ENCODE measurements around the gene MUC22. TPM values are rescaled to one million over a fixed set of nuclear protein-coding genes. Genes with fewer than 3 reads are reported as not detected.
"Not testable (repeated sequence)": the region's sequence is repeated elsewhere in the genome, so short reads cannot be mapped to it uniquely, and the experiment has no call there.

Gene MUC22
- total RNA-seq, 2 experiments from 2014 or later, result not detected

- no peak for TF ChIP-seq CTCF (IDR thresholded peaks at IDR 0.05)
- H3K27me3 Mint-ChIP-seq, result peaks cover 37% of the 10 kb centered on the region
- Histone ChIP-seq H3K9me3 (ENCODE audit: control insufficient read depth in 1 of 2, insufficient read depth in 1 of 2, low read length in 2 of 2) (no peaks in the 10 kb centered on the region), H3K27me3 (ENCODE audit: control insufficient read depth in 1 of 2, insufficient read depth in 2 of 2, low read length in 2 of 2) (peaks cover 0 to 5% of the 10 kb centered on the region in 2 experiments), H3K36me3 (ENCODE audit: insufficient read depth, low read length) (no peaks in the 10 kb centered on the region), H3K4me3 (ENCODE audit: low read length) (no peak overlapping the region), H3K27ac (ENCODE audit: low read depth in 1 of 2, low read length in 2 of 2) (no peak overlapping the region), H3K4me1 (ENCODE audit: insufficient read depth, low read length) (no peaks in the 10 kb centered on the region)
- no peak overlapping the region for H3K4me3 Mint-ChIP-seq
- H3K27ac Mint-ChIP-seq, result no peak overlapping the region
- no peaks in the 10 kb centered on the region for H3K9me3 Mint-ChIP-seq
- POLR2A ChIA-PET, result no interaction called here
- no peaks in the 10 kb centered on the region for H3K4me1 Mint-ChIP-seq (ENCODE audit: low read depth)
- DNase-seq (no peak), ATAC-seq (ENCODE audit: poor library complexity) (no peak)
- H3K36me3 Mint-ChIP-seq (ENCODE audit: low read depth), result no peaks in the 10 kb centered on the region
- CTCF ChIA-PET, result no interaction called here
- intact Hi-C loops (cut with DNase I, micrococcal nuclease), result no loop called here
Observed at GRCh38 chr6:31011153-31011552, 879 bp downstream of the MUC22 start.

GRCh38 chr6:31016659-31017299 is 6.5 kb downstream of the MUC22 start:
- DNase-seq, result no peak
- H3K36me3 ChIP-seq (ENCODE audit: insufficient read depth, low read length), result no peaks in the 10 kb centered on the region
- H3K27me3 Mint-ChIP-seq, result peaks cover 20% of the 10 kb centered on the region
- H3K4me1 Mint-ChIP-seq (ENCODE audit: low read depth), result no peaks in the 10 kb centered on the region
- H3K4me3 ChIP-seq (ENCODE audit: low read length), result no peak overlapping the region
- H3K9me3 ChIP-seq (ENCODE audit: control insufficient read depth in 1 of 2, insufficient read depth in 1 of 2, low read length in 2 of 2), result peaks cover 0 to 9% of the 10 kb centered on the region in 2 experiments
- ChIA-PET CTCF (no interaction called here), POLR2A (no interaction called here)
- H3K9me3 Mint-ChIP-seq, result no peaks in the 10 kb centered on the region
- no peak overlapping the region for H3K4me3 Mint-ChIP-seq
- ATAC-seq (ENCODE audit: poor library complexity), result no peak
- no peaks in the 10 kb centered on the region for H3K4me1 ChIP-seq (ENCODE audit: insufficient read depth, low read length)
- H3K27ac Mint-ChIP-seq, result no peak overlapping the region
- TF ChIP-seq CTCF (IDR thresholded peaks at IDR 0.05), result no peak
- no peaks in the 10 kb centered on the region for H3K36me3 Mint-ChIP-seq (ENCODE audit: low read depth)
- intact Hi-C loops (cut with DNase I, micrococcal nuclease), result no loop called here
- H3K27ac ChIP-seq (ENCODE audit: low read depth in 1 of 2, low read length in 2 of 2), result no peak overlapping the region
- no peaks in the 10 kb centered on the region for H3K27me3 ChIP-seq (ENCODE audit: control insufficient read depth in 1 of 2, insufficient read depth in 2 of 2, low read length in 2 of 2)

GRCh38 chr6:31017436-31017835 is 7.2 kb downstream of the MUC22 start:
- H3K27ac ChIP-seq (ENCODE audit: low read depth in 1 of 2, low read length in 2 of 2); intact Hi-C loops (cut with DNase I, micrococcal nuclease); H3K36me3 Mint-ChIP-seq (ENCODE audit: low read depth); H3K4me1 ChIP-seq (ENCODE audit: insufficient read depth, low read length); DNase-seq; CTCF ChIA-PET; ATAC-seq (ENCODE audit: poor library complexity); H3K36me3 ChIP-seq (ENCODE audit: insufficient read depth, low read length); H3K9me3 ChIP-seq (ENCODE audit: control insufficient read depth in 1 of 2, insufficient read depth in 1 of 2, low read length in 2 of 2); H3K4me3 ChIP-seq (ENCODE audit: low read length); H3K4me1 Mint-ChIP-seq (ENCODE audit: low read depth); H3K9me3 Mint-ChIP-seq; H3K27me3 ChIP-seq (ENCODE audit: control insufficient read depth in 1 of 2, insufficient read depth in 2 of 2, low read length in 2 of 2); H3K27ac Mint-ChIP-seq; POLR2A ChIA-PET; H3K4me3 Mint-ChIP-seq: not testable (repeated sequence)
- H3K27me3 Mint-ChIP-seq, result peaks cover 18% of the 10 kb centered on the region

- Histone ChIP-seq H3K4me1 (ENCODE audit: insufficient read depth, low read length) (no peaks in the 10 kb centered on the region), H3K9me3 (ENCODE audit: control insufficient read depth in 1 of 2, insufficient read depth in 1 of 2, low read length in 2 of 2) (peaks cover 0 to 9% of the 10 kb centered on the region in 2 experiments), H3K27ac (ENCODE audit: low read depth in 1 of 2, low read length in 2 of 2) (no peak overlapping the region), H3K27me3 (ENCODE audit: control insufficient read depth in 1 of 2, insufficient read depth in 2 of 2, low read length in 2 of 2) (no peaks in the 10 kb centered on the region), H3K36me3 (ENCODE audit: insufficient read depth, low read length) (no peaks in the 10 kb centered on the region), H3K4me3 (ENCODE audit: low read length) (no peak overlapping the region)
- ChIA-PET CTCF (no interaction called here), POLR2A (no interaction called here)
- H3K36me3 Mint-ChIP-seq (ENCODE audit: low read depth), result no peaks in the 10 kb centered on the region
- ATAC-seq (ENCODE audit: poor library complexity) (no peak), DNase-seq (no peak)
- H3K9me3 Mint-ChIP-seq, result no peaks in the 10 kb centered on the region
- H3K27ac Mint-ChIP-seq, result no peak overlapping the region
- no peaks in the 10 kb centered on the region for H3K4me1 Mint-ChIP-seq (ENCODE audit: low read depth)
- H3K27me3 Mint-ChIP-seq, result peaks cover 9% of the 10 kb centered on the region
- intact Hi-C loops (cut with DNase I, micrococcal nuclease), result no loop called here
- TF ChIP-seq CTCF (IDR thresholded peaks at IDR 0.05), result no peak
- H3K4me3 Mint-ChIP-seq, result no peak overlapping the region
Observed at GRCh38 chr6:31020057-31020456, 9.8 kb downstream of the MUC22 start.

- H3K27me3 ChIP-seq (ENCODE audit: control insufficient read depth in 1 of 2, insufficient read depth in 2 of 2, low read length in 2 of 2); DNase-seq; H3K4me1 Mint-ChIP-seq (ENCODE audit: low read depth); H3K36me3 Mint-ChIP-seq (ENCODE audit: low read depth); ATAC-seq (ENCODE audit: poor library complexity); H3K27ac Mint-ChIP-seq; H3K36me3 ChIP-seq (ENCODE audit: insufficient read depth, low read length); H3K27ac ChIP-seq (ENCODE audit: low read depth in 1 of 2, low read length in 2 of 2); H3K4me1 ChIP-seq (ENCODE audit: insufficient read depth, low read length); H3K4me3 ChIP-seq (ENCODE audit: low read length); H3K9me3 Mint-ChIP-seq; H3K4me3 Mint-ChIP-seq; H3K9me3 ChIP-seq (ENCODE audit: control insufficient read depth in 1 of 2, insufficient read depth in 1 of 2, low read length in 2 of 2); POLR2A ChIA-PET; intact Hi-C loops (cut with DNase I, micrococcal nuclease); CTCF ChIA-PET; H3K27me3 Mint-ChIP-seq: not testable (repeated sequence)
Observed at GRCh38 chr6:31020631-31021255, 10.5 kb downstream of the MUC22 start.
